Gastrocnemius medialis (tissue), 4 donors: ENCODE results near the gene TLX2. TPM values are rescaled to one million over a fixed set of nuclear protein-coding genes. Genes with fewer than 3 reads are reported as not detected.

Source experiments
- ATAC-seq, 2 donors: fragments of 150-250 bp; one replicate each; pipeline ENCODE4 v1.9.1; 2016
- DNase-seq, 2 donors: peaks; one replicate each; pipeline ENCODE4 v3.0.0-alpha.2; 2019
- H3K27ac ChIP-seq, 4 donors: fragments of 200-600 bp; sonication (generic); 1 replicate in 1 of 4; 2 replicates in 3 of 4; pipeline ENCODE4 v1.5.1; 2016 to 2018; ENCODE audit warnings: mild to moderate bottlenecking in 2 of 4, moderate library complexity in 1 of 4
- H3K27me3 ChIP-seq, 3 donors: fragments of 200-600 bp; sonication (generic) in 2 of 3; 1 replicate in 1 of 3; 2 replicates in 2 of 3; pipeline versions ENCODE4 v1.5.1 to v1.6.0; 2016 to 2019; ENCODE audit warnings: mild to moderate bottlenecking in 1 of 3, moderate library complexity in 1 of 3
- H3K36me3 ChIP-seq, 2 donors: fragments of 200-600 bp; sonication (generic) in 1 of 2; one replicate each; pipeline ENCODE4 v1.5.1; 2017 to 2018
- H3K4me1 ChIP-seq, 2 donors: fragments of 200-600 bp; sonication (generic) in 1 of 2; one replicate each; pipeline ENCODE4 v1.5.1; 2016 to 2017; ENCODE audit warnings: mild to moderate bottlenecking in 2 of 2
- H3K4me3 ChIP-seq, 4 donors: fragments of 200-600 bp; sonication (generic) in 3 of 4; 1 replicate in 1 of 4; 2 replicates in 3 of 4; pipeline ENCODE4 v1.5.1; 2016 to 2019; ENCODE audit warnings: mild to moderate bottlenecking in 2 of 4
- H3K9me3 ChIP-seq, 3 donors: fragments of 200-600 bp; sonication (generic) in 2 of 3; 1 replicate in 1 of 3; 2 replicates in 2 of 3; pipeline ENCODE4 v1.5.1; 2016 to 2019
- CTCF ChIP-seq, 5 experiments: fragments of 450-650 bp in 3 of 5; fragments of 200-600 bp in 2 of 5; sonication (generic) in 2 of 5; IDR thresholded peaks in 4 of 5; conservative IDR thresholded peaks in 1 of 5; 1 replicate in 4 of 5; 2 replicates in 1 of 5; pipeline ENCODE4 v1.5.1; 2016 to 2019; ENCODE audit warnings: antibody characterized with exemption in 5 of 5, mild to moderate bottlenecking in 3 of 5, moderate library complexity in 3 of 5
- POLR2A ChIP-seq, 2 donors: fragments of 450-650 bp; IDR thresholded peaks; one replicate each; pipeline ENCODE4 v1.6.1; 2017; ENCODE audit warnings: antibody characterized with exemption in 2 of 2, mild to moderate bottlenecking in 2 of 2, moderate library complexity in 2 of 2
- in situ Hi-C, 4 donors: fragments of 200-750 bp; cut with MboI; loops; one replicate each; pipeline versions ENCODE4 v1.15.0 to v1.8.0; 2017; ENCODE audit warnings: low sequenced_read_pairs in 4 of 4
- intact Hi-C: fragments of 100-400 bp; cut with DNase I; formaldehyde crosslinking; loops from one replicate; pipeline ENCODE4 v1.15.1; 2023; ENCODE audit warnings: low total_unique reads
- total RNA-seq, 4 donors: library from RNA; depleted of rRNA; stranded (reverse); fragments of >200 nt; gene quantifications; one replicate each; pipeline versions ENCODE4 v1.1.0 to v1.2.3, GENCODE V29; 2016

The TLX2 gene
- total RNA-seq, 4 donors from 2014 or later: not detected

GRCh38 chr2:74502147-74502719, 12.0 kb upstream of the TLX2 start:
- intact Hi-C loops (no loop called here), in situ Hi-C loops (no loop called here)
- TF ChIP-seq CTCF (IDR thresholded peaks at IDR 0.05 in 4 of 5, conservative IDR thresholded peaks at IDR 0.05 in 1 of 5): no peak
- no peak for TF ChIP-seq POLR2A (IDR thresholded peaks at IDR 0.05)
- ATAC-seq (no peak), DNase-seq (no peak)
- peaks cover 44 to 74% (median 52%) of the 10 kb centered on the region in 3 donors for H3K27me3 ChIP-seq
- peaks cover 40 to 58% of the 10 kb centered on the region in 2 donors for H3K4me1 ChIP-seq
- peak overlapping the region in 3 of 4 donors; percentile 79 to 86 (median 79) for H3K27ac ChIP-seq
- H3K4me3 ChIP-seq: peak overlapping the region; percentile 56 to 65 (median 60)
- no peaks in the 10 kb centered on the region for H3K9me3 ChIP-seq
- peaks cover 0 to 18% of the 10 kb centered on the region in 2 donors for H3K36me3 ChIP-seq

- Histone ChIP-seq H3K27me3 (peaks cover 38 to 68% (median 46%) of the 10 kb centered on the region in 3 donors), H3K9me3 (no peaks in the 10 kb centered on the region), H3K36me3 (peaks cover 0 to 18% of the 10 kb centered on the region in 2 donors), H3K27ac (peak overlapping the region; percentile 72 to 86 (median 79)), H3K4me1 (peaks cover 36 to 54% of the 10 kb centered on the region in 2 donors), H3K4me3 (peak overlapping the region; percentile 56 to 65 (median 60))
- intact Hi-C loops: no loop called here
- in situ Hi-C loops: no loop called here
- peak; percentile 71 to 75 for DNase-seq
- ATAC-seq: no peak
- TF ChIP-seq CTCF (IDR thresholded peaks at IDR 0.05 in 4 of 5, conservative IDR thresholded peaks at IDR 0.05 in 1 of 5) (peak in 2 of 5 experiments; percentile 7 to 20), POLR2A (IDR thresholded peaks at IDR 0.05) (peak; percentile 33 to 62)
These were observed 11.3 kb upstream of the TLX2 start for GRCh38 chr2:74502720-74503505.

GRCh38 chr2:74503506-74504475, 10.5 kb upstream of the TLX2 start:
- H3K27ac ChIP-seq: peak overlapping the region; percentile 72 to 86 (median 79)
- in situ Hi-C loops: no loop called here
- peak overlapping the region; percentile 56 to 65 (median 60) for H3K4me3 ChIP-seq
- DNase-seq: no peak
- peaks cover 33 to 50% of the 10 kb centered on the region in 2 donors for H3K4me1 ChIP-seq
- no peak for ATAC-seq
- TF ChIP-seq POLR2A (IDR thresholded peaks at IDR 0.05): peak in 1 of 2 donors; percentile 30
- no peak for TF ChIP-seq CTCF (IDR thresholded peaks at IDR 0.05 in 4 of 5, conservative IDR thresholded peaks at IDR 0.05 in 1 of 5)
- H3K27me3 ChIP-seq: peaks cover 35 to 59% (median 37%) of the 10 kb centered on the region in 3 donors
- H3K9me3 ChIP-seq: no peaks in the 10 kb centered on the region
- intact Hi-C loops: no loop called here
- H3K36me3 ChIP-seq: peaks cover 0 to 18% of the 10 kb centered on the region in 2 donors

GRCh38 chr2:74504591-74504990, 9.7 kb upstream of the TLX2 start:
- no peaks in the 10 kb centered on the region for H3K9me3 ChIP-seq
- peak overlapping the region in 2 of 4 donors; percentile 79 to 86 for H3K27ac ChIP-seq
- H3K36me3 ChIP-seq: peaks cover 0 to 18% of the 10 kb centered on the region in 2 donors
- in situ Hi-C loops (no loop called here), intact Hi-C loops (no loop called here)
- H3K27me3 ChIP-seq: peaks cover 28 to 52% (median 29%) of the 10 kb centered on the region in 3 donors
- H3K4me3 ChIP-seq: no peak overlapping the region
- no peak for DNase-seq
- TF ChIP-seq POLR2A (IDR thresholded peaks at IDR 0.05) (no peak), CTCF (IDR thresholded peaks at IDR 0.05 in 4 of 5, conservative IDR thresholded peaks at IDR 0.05 in 1 of 5) (no peak)
- H3K4me1 ChIP-seq: peaks cover 26 to 42% of the 10 kb centered on the region in 2 donors
- no peak for ATAC-seq
